Body of pancreas (tissue), 4 donors: ENCODE measurements around the gene DEFB112.

ENCODE experiments used
- CTCF ChIP-seq, 7 experiments: fragments of 450-650 bp in 4 of 7; fragments of 200-600 bp in 3 of 7; sonication (generic) in 3 of 7; IDR thresholded peaks; one replicate each; pipeline ENCODE4 v1.5.1; 2016 to 2019; ENCODE audit warnings: antibody characterized with exemption in 7 of 7
- POLR2A ChIP-seq, 3 donors: fragments of 450-650 bp; IDR thresholded peaks; one replicate each; pipeline ENCODE4 v1.6.1; 2016; ENCODE audit warnings: antibody characterized with exemption in 3 of 3, mild to moderate bottlenecking in 2 of 3

DNA sequence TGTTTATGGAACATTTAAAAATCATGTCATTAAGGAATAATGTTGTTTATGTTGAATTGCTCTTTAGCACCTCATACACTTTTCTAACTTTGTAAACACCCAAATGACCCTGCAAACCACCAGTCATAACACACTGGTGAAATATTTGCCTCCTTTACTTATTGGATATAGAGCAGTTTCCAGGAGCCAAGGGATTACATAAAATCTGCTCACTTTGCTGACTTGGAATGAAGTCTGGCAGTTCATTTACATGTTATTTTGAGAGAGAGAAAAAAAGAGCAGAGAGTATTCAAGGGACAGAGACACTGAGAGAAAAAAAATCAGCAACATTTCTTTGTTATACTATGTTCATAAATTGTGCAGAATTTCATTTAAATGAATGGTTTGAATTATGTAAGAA lies 46.6 kb upstream of the DEFB112 start:
- TF ChIP-seq CTCF (IDR thresholded peaks at IDR 0.05) = no peak
- TF ChIP-seq POLR2A (IDR thresholded peaks at IDR 0.05) = no peak
